NCI-H446 (cell line): ENCODE measurements around the gene TIMP3.
A peak's percentile ranks its signal among the peaks of the same experiment; 100 is the strongest.

Experiments
- DNase-seq, 2 experiments: peaks; one replicate each; lab custom pipeline; 2025; lab: John Stamatoyannopoulos, UW

Gene TIMP3

DNA sequence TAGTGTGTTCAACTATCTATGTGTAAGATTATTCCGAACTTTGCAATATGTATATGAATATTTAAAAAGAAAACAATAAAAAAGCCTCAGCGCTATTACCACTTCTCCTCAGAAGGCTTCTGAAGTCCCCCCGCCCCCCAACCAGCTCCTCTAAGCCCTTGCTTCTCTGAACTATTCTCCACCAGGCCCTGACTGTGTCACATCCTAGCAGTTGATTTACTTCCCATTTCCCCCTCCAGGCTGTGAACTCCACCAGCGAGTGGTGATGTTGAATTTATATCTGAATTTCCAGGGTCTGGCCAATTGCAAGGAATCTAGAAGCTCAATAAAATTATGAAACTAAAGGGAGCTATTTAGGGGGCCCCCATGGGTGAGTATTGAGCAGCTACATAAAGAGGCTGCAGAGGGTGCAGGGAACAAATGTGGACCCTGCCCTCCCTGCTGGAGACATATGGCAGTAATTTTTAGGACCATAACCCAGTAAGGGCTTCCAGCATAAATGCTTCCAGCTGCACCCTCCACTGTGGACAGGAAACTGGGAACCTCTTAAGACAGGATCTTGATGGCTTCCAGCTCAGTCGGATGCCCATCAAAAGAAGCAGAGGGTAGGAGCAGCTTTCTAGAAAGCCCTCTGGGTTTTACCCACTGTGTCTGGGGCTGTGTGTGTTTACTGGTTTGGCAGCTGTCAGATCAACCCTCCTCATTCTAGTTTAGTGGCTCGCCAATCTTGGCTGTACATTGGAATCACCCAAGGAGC lies 81.4 kb downstream of the TIMP3 start:
- no peak for DNase-seq

DNA sequence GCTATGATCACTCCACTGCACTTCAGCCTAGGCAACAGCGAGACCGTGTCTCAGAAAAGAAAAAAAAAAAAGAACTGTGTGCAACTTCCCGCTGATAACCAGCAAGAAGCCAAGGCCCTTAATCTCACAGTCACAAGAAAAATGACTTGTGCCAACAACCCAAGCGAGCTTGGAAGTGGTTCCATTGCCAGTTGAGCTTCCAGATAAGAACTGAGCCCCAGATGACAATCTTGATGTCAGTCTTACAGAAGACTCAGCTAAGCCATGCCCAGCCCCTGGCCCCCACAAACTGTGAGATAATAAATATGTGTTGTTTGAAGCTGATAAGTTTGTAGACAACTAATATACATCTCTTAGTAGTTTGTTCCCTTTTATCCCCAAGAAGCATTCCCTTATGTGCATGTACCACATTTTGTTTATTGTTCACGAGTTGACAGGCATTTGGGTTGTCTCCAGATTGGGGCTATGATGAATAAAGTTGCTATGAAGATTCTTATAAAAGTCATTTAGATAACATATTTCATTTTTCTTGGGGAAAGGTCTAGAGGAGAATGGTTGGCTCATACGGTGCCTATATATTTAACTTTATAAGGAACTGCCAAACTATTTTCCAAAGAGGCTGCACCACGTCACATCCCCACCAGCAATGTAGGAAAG lies 85.9 kb downstream of the TIMP3 start:
- no peak for DNase-seq

DNA sequence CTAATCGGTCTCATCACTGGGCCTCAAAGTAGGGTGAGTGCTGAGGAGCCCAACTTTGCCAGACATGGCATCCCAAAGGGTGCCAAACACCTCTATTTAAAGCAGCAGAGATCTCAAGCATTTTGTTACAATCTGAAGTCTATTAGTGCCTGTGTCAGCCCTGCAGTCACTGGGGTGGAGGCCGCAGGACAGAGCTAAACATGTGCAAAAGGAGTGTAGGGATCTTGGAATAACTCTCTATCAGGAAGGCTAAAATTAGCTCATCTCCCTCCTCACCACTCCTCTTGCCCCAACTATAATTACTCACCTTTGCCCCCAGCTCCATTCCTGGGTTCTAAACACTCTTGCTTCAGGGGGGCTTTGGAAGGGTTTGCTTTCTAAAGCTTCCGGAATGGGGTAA lies 87.5 kb downstream of the TIMP3 start:
- DNase-seq: no peak

DNA sequence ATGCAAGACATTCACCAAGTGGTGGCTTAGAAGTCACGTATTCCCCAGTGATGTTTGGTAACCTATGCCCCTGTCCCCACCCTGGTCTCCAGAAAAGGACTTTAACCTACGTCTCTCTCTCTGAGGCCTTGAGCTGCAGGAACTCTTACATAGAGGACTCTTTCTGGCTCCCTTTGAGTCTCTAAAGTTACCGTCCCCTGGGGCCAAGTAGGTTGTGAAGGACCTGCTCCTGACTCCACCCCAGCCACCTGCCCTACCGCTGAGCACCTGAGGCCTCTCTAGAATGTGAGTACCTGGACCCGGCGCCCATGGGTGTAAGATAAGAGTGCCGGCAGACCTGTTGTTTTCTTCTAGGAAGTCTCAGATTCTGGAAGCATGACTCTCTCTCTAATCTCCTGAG lies 95.4 kb downstream of the TIMP3 start:
- no peak for DNase-seq

DNA sequence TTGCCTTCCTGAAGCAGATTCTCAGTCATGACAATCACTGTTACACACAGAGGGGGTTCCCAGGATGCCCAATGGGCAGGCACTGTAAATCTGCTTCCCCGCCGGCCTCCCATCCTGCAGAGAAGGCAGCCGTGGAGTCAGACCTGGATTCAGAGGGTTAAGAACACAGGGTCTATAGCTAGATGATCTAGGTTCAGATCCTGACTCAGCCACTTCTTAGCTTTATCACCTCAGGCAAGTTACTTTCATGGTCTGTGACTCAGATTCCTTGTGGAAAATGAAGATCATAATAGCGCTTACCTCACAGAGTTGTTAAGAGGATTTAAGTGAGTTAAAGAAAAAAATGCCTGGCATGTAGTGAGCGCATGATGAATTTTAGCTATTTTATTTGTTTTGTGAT lies 95.9 kb downstream of the TIMP3 start:
- no peak for DNase-seq

DNA sequence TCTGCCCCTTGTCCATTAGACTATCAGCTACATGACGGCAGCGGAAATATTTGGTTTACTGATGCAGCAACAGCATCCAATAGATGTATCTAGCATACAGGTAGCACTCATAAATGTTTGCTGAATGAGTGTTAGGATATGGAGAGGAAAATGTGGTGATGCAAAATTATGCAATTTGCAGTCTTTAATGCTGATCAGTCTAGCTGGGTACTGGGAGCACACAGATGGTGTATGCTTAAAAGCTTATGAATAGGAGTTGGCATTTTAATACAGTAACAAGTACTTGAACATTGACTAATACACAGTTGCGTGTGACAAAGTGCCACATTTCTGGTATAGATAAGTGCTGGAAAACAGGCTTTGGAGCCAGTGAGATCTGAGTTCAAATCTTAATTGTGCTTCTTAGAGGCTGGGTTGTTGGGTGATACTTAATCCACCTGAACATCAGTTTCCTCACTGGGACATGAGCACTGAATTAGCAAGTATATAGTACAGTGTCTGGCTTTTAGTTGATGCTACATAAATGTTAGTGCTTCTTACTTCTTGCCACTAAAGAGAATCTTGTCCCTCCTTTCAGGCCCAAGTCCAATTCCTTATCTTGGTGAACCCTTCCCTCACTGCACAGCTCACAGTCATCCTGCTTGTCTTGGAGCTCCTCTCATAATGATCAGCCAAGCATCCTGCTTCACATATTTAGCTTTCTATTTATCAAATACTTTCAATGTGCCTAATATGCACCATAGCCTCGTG lies 99.6 kb downstream of the TIMP3 start:
- DNase-seq: no peak

DNA sequence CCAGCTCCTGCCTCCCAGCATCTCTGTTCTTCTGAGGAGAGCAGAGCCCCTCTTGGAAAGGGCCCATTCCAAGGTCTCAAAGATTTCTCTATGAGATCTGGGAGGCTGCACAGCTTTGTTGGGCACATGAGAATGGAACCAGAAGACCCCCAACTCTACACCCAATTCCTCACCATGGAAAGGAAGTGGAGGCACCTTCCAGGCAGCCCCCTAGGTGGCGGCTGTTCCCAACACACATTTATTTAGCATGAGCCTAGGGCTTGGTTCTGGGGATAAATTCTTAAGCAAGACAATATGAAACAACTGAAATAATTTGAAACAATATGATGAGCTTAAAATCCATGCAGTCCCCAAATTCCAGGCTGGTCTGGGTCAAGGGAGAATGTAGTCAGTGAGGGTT lies 100.4 kb downstream of the TIMP3 start:
- no peak for DNase-seq

DNA sequence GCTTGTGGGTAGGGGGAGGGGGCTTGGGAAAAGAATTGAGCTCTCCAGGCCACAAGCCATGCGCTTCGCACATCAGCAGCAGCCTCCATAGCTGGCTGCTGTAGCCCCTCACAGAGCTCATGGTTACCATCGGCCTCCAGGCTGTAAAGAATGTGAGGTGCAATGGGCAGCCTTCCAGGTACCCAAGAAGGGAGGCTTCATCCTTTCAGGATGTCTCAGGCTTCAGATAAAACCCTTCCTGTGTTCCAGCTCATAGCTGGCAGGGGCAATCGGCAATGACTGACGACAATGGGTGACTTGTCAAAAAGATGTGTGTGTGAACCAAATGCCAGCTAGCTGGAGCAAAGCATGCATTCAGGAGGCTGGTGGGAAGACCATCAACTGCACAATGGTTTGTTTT lies 102.0 kb downstream of the TIMP3 start:
- no peak for DNase-seq

DNA sequence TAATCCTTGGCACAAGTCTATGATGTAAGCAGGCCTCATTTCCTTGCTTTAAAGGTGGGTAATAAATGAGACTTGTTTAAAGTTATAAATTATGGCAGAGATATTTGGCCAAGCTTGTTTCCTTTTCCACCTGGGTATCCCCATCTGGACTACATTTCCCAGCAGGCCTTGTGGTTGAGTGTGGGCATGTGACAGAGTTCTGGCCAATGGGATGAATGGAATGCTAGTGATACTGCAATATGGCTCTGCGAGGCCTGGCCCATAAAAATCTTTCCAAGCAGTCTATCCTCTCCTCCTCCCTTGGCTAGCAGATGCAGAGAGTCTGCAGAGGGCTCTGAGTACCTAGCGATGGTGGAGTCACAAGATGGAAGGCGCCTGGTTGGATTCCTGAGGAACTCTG lies 102.5 kb downstream of the TIMP3 start:
- peak in 1 of 2 experiments; percentile 10 for DNase-seq

DNA sequence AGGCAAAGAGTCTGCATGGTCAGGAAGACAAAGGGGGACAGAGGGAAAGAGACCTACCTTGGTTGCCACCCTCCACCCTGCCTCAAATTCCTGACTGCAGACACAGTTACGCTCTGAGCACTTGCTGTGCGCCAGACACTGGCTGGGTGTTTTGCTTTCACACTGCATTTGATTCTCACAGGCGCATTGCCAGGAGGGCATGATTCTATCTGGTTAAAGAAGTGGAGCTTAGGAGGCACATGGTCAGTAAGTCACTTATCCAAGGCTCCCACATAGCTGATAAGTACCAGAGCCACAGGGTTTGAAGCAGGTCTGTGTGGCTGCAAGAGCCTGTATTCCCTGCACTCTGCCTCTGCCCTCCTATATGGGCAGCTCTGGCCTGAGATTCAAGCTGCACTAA lies 103.9 kb downstream of the TIMP3 start:
- no peak for DNase-seq

DNA sequence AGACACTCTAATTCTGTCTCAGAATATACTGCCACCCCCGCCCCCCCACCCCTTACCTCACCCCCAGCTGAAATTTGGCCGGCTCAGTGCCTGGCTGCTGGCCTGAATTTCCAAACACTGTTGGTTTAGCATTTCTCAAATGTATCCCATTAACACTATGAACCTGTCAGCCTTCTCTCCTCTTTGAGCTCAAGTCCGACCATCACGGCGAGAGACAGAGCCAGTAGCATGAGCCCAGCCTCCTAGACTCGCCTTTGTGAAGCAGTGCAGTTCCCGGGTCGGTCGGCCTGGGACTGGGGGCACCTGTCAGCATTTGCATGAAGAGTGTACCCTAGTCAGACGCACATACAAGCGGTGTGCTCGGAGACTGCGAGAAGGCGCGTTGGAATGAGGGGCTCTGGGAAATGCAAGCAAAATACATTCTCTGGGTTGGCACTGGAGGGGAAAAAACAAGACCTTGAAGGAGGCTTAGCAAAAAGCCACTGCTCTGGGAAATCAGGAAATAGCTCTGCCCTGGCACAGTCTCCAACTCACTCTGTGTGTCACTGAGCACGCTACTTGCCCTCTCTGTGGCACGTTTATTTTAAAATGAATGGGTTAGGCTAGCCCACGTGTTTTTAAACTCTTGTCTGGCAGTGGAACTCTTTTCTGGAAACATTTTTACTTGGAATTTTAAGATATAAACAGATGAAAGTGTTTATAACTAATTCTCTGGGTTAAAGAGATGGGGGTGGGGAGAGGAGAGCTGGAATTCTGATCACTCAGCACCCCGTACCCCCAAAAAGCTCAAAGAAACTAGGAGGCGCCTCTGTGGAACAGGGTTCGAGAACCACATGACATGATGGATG lies 108.3 kb downstream of the TIMP3 start:
- DNase-seq: no peak

DNA sequence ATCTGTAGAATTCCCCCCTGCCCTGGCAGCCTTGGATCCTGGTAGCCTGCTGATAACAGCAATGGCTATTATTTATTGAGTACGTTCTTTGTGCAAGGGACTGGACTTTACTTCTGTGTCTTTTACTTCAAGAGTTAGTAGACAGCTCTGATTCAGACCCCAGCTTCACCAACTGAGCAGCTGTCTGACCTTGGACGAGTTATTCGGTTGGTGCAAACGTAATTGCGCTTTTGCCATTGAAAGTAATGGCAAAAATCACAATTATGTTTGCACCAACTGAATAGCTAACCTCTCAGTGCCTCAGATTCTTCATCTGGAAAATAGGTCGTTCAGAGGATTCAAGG lies 108.9 kb downstream of the TIMP3 start:
- DNase-seq: no peak

DNA sequence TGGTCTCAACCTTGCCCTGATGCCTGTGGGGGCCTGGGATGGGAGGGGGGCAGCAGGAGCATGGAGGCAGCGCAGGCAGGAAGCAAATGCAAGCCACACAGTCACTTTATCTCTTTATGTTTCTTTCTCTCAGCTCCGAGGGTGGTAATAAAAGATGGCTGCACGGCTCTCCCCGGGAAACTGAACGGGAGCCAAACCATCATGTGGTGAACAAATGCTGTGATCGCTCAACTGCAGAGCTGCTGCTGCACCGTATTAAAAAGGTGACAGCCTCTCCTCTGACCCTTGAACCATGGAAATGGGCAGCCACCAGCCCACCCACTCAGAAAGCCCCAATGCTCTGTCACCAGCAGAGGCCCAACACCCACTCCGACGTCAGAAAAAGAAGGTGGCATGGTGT lies 110.0 kb downstream of the TIMP3 start:
- no peak for DNase-seq
